A673 (cell line): Measurements from ENCODE around the gene NHERF1. TPM values are rescaled to one million over a fixed set of nuclear protein-coding genes. Genes with fewer than 3 reads are reported as not detected.

Source experiments
- BruUV-seq: library from RNA; stranded (reverse); fragments of 400-500 nt; replicated peaks from 2 replicates; lab custom pipeline; 2021; lab: Mats Ljungman, UMichigan
- CTCF ChIA-PET: fragments of 300-600 bp; sonication (Branson Sonifier 250); formaldehyde crosslinking; loops from one replicate; lab custom pipeline; 2022; ENCODE audit warnings: antibody characterized with exemption; lab: Charles Lee
- POLR2A ChIA-PET: fragments of 300-600 bp; sonication (Branson Sonifier 250); formaldehyde crosslinking; loops from one replicate; lab custom pipeline; 2022; ENCODE audit warnings: antibody characterized with exemption; ENCODE audit not compliant: low non-redundant PET; lab: Charles Lee
- DNase-seq: peaks from one replicate; pipeline ENCODE4 v3.0.0-alpha.2; 2015; ENCODE audit warnings: low spot score
- H3K27ac ChIP-seq: fragments of 200-600 bp; sonication (generic); 2 replicates; pipeline ENCODE4 v1.5.1; 2016; ENCODE audit warnings: mixed run types, low read depth, mild to moderate bottlenecking, mixed read lengths, antibody characterized with exemption, low read length; ENCODE audit not compliant: poor library complexity, severe bottlenecking
- H3K27me3 ChIP-seq: fragments of 200-600 bp; sonication (generic); replicated peaks from 2 replicates; pipeline ENCODE4 v1.6.1; 2017; ENCODE audit warnings: mixed run types, low read depth, mild to moderate bottlenecking, mixed read lengths, antibody characterized with exemption, low read length; ENCODE audit not compliant: insufficient read depth, poor library complexity
- H3K36me3 ChIP-seq: fragments of 200-600 bp; sonication (generic); 2 replicates; pipeline ENCODE4 v1.6.1; 2016; ENCODE audit warnings: mixed run types, mild to moderate bottlenecking, mixed read lengths, antibody characterized with exemption, low read length; ENCODE audit not compliant: insufficient read depth, poor library complexity, severe bottlenecking
- H3K4me1 ChIP-seq: fragments of 200-600 bp; sonication (generic); 2 replicates; pipeline ENCODE4 v1.6.1; 2017; ENCODE audit warnings: mixed run types, mild to moderate bottlenecking, mixed read lengths, antibody characterized with exemption, low read length; ENCODE audit not compliant: insufficient read depth, poor library complexity, severe bottlenecking
- H3K4me3 ChIP-seq: fragments of 200-600 bp; sonication (generic); 2 replicates; pipeline ENCODE4 v1.5.1; 2016; ENCODE audit warnings: low read depth, mixed run types, mild to moderate bottlenecking, mixed read lengths, low read length; ENCODE audit not compliant: poor library complexity, severe bottlenecking
- H3K9me3 ChIP-seq: fragments of 200-600 bp; sonication (generic); 2 replicates; pipeline ENCODE4 v1.6.1; 2016; ENCODE audit warnings: mixed run types, low read depth, mild to moderate bottlenecking, mixed read lengths, antibody characterized with exemption, low read length; ENCODE audit not compliant: poor library complexity, severe bottlenecking
- CTCF ChIP-seq: fragments of 300-800, 200-600 bp; sonication (generic); conservative IDR thresholded peaks from 2 replicates; pipeline ENCODE4 v1.5.1; 2017; ENCODE audit warnings: low read depth, mild to moderate bottlenecking, antibody characterized with exemption, low read length, moderate library complexity, mixed read lengths
- EZH2 ChIP-seq: fragments of 200-600 bp; sonication (generic); IDR thresholded peaks from 2 replicates; pipeline ENCODE4 v1.6.1; 2017; ENCODE audit warnings: borderline replicate concordance, low read depth, mild to moderate bottlenecking, mixed read lengths, antibody characterized with exemption, low read length; ENCODE audit not compliant: poor library complexity, severe bottlenecking
- intact Hi-C: fragments of 100-400 bp; cut with micrococcal nuclease; formaldehyde crosslinking; loops from one replicate; pipeline ENCODE4 v1.10.0; 2022; ENCODE audit not compliant: unreplicated experiment
- total RNA-seq: library from RNA; stranded (reverse); gene quantifications from 2 replicates; pipeline ENCODE4 v1.2.3, GENCODE V29; 2021

The NHERF1 gene
- total RNA-seq, 1 experiment from 2014 or later: 33.8 TPM

GRCh38 chr17:74815067-74815466 lies 66.6 kb downstream of the NHERF1 start:
- intact Hi-C loops: no loop called here
- no peak overlapping the region for H3K4me3 ChIP-seq
- no peaks in the 10 kb centered on the region for H3K9me3 ChIP-seq
- TF ChIP-seq CTCF (no peak), EZH2 (no peak)
- no TSS peak for BruUV-seq
- no peaks in the 10 kb centered on the region for H3K27me3 ChIP-seq
- CTCF ChIA-PET: no interaction called here
- POLR2A ChIA-PET: no interaction called here
- no peaks in the 10 kb centered on the region for H3K36me3 ChIP-seq
- H3K4me1 ChIP-seq: peaks cover 23% of the 10 kb centered on the region
- no peak for DNase-seq
- H3K27ac ChIP-seq: no peak overlapping the region

GRCh38 chr17:74815550-74816370 lies 67.3 kb downstream of the NHERF1 start:
- CTCF ChIA-PET: no interaction called here
- Histone ChIP-seq H3K9me3 (no peaks in the 10 kb centered on the region), H3K4me3 (no peak overlapping the region), H3K4me1 (peaks cover 27% of the 10 kb centered on the region), H3K36me3 (peaks cover 3% of the 10 kb centered on the region), H3K27me3 (no peaks in the 10 kb centered on the region), H3K27ac (peak overlapping the region; percentile 61)
- POLR2A ChIA-PET: no interaction called here
- DNase-seq: peak; percentile 85
- intact Hi-C loops: no loop called here
- TF ChIP-seq CTCF: peak; percentile 91
- TF ChIP-seq EZH2: no peak
- no TSS peak for BruUV-seq

GRCh38 chr17:74816905-74817620 lies 68.6 kb downstream of the NHERF1 start:
- no TSS peak for BruUV-seq
- Histone ChIP-seq H3K4me3 (no peak overlapping the region), H3K9me3 (no peaks in the 10 kb centered on the region), H3K36me3 (peaks cover 3% of the 10 kb centered on the region), H3K4me1 (peaks cover 40% of the 10 kb centered on the region), H3K27ac (no peak overlapping the region), H3K27me3 (no peaks in the 10 kb centered on the region)
- ChIA-PET POLR2A (interaction anchor here (0.6 kb wide), 1 partner anchor 26 kb away, joined by 3 read pairs; no protein-coding TSS in a partner anchor), CTCF (no interaction called here)
- TF ChIP-seq CTCF (no peak), EZH2 (no peak)
- intact Hi-C loops: no loop called here
- DNase-seq: no peak
